Mucosa of descending colon (tissue), 3 donors: ENCODE data around the gene CNTNAP2. TPM values are rescaled to one million over a fixed set of nuclear protein-coding genes. Genes with fewer than 3 reads are reported as not detected.

Experiments
- ATAC-seq: fragments of 200-7000 bp; cut with Tn5 transposase; one replicate; pipeline ENCODE4 v1.9.1; 2020; ENCODE audit warnings: mild to moderate bottlenecking, moderate library complexity
- DNase-seq, 3 donors: peaks; one replicate each; pipeline ENCODE4 v3.0.0-alpha.2; 2020
- H3K36me3 ChIP-seq: fragments of 200-600 bp; one replicate; pipeline ENCODE4 v1.8.0; 2021; ENCODE audit warnings: low read depth, mild to moderate bottlenecking
- H3K4me1 ChIP-seq: fragments of 200-600 bp; one replicate; pipeline ENCODE4 v1.8.0; 2021; ENCODE audit warnings: low read depth, mild to moderate bottlenecking
- H3K4me3 ChIP-seq: fragments of 200-600 bp; one replicate; pipeline ENCODE4 v1.8.0; 2021; ENCODE audit warnings: mild to moderate bottlenecking
- H3K9me3 ChIP-seq: fragments of 200-600 bp; one replicate; pipeline ENCODE4 v1.8.0; 2021; ENCODE audit warnings: mild to moderate bottlenecking
- CTCF ChIP-seq: fragments of 200-600 bp; IDR thresholded peaks from one replicate; pipeline ENCODE4 v1.8.0; 2022; ENCODE audit warnings: antibody characterized with exemption, mild to moderate bottlenecking
- intact Hi-C, 2 donors: fragments of 100-400 bp; cut with DNase I in 1 of 2; cut with micrococcal nuclease in 1 of 2; formaldehyde crosslinking; loops; one replicate each; pipeline versions ENCODE4 v1.11.0 to v1.11.1; 2022; cut with DNase I, micrococcal nuclease
- total RNA-seq, 3 donors: library from RNA; stranded (reverse); fragmentation: NEBNext Ultra II Directional in 2 of 3; extraction: Animal tissue kit (Norgen Biotek cat#: 25700) in 2 of 3; gene quantifications; one replicate each; pipeline versions ENCODE4 v1.2.1 to v1.2.4, GENCODE V29; 2021 to 2023
- donor health status: DM: no; HTN: no; CAD: no; lungs with moderate emphysema.
- donor health status: DM: no; HTN: no; CAD: no.
- donor health status: DM: no; HTN: yes; CAD: no.

CNTNAP2 gene
- total RNA-seq, 3 donors from 2014 or later, result 3.1 to 5.9 (median 4.2) TPM

GRCh38 chr7:147771344-147771743, 1654.7 kb downstream of the CNTNAP2 start:
- Histone ChIP-seq H3K9me3 (no peaks in the 10 kb centered on the region), H3K4me3 (no peak overlapping the region), H3K4me1 (no peaks in the 10 kb centered on the region), H3K36me3 (no peaks in the 10 kb centered on the region)
- ATAC-seq (no peak), DNase-seq (no peak)
- intact Hi-C loops, result no loop called here
- no peak for TF ChIP-seq CTCF

GRCh38 chr7:147774461-147774860, 1657.9 kb downstream of the CNTNAP2 start:
- ATAC-seq (no peak), DNase-seq (no peak)
- no peaks in the 10 kb centered on the region for H3K4me1 ChIP-seq
- no peak for TF ChIP-seq CTCF
- no peaks in the 10 kb centered on the region for H3K9me3 ChIP-seq
- H3K4me3 ChIP-seq, result no peak overlapping the region
- intact Hi-C loops, result no loop called here
- no peaks in the 10 kb centered on the region for H3K36me3 ChIP-seq

- Histone ChIP-seq H3K4me3 (no peak overlapping the region), H3K36me3 (no peaks in the 10 kb centered on the region), H3K4me1 (no peaks in the 10 kb centered on the region), H3K9me3 (no peaks in the 10 kb centered on the region)
- intact Hi-C loops, result no loop called here
- ATAC-seq (no peak), DNase-seq (no peak)
- no peak for TF ChIP-seq CTCF
Observed at GRCh38 chr7:147775516-147776284, 1659.1 kb downstream of the CNTNAP2 start.

GRCh38 chr7:147777309-147777708, 1660.7 kb downstream of the CNTNAP2 start:
- TF ChIP-seq CTCF, result no peak
- Histone ChIP-seq H3K9me3 (no peaks in the 10 kb centered on the region), H3K4me3 (no peak overlapping the region), H3K4me1 (no peaks in the 10 kb centered on the region), H3K36me3 (no peaks in the 10 kb centered on the region)
- intact Hi-C loops, result no loop called here
- ATAC-seq (no peak), DNase-seq (no peak)

GRCh38 chr7:147779949-147780348, 1663.3 kb downstream of the CNTNAP2 start:
- Histone ChIP-seq H3K9me3 (no peaks in the 10 kb centered on the region), H3K4me3 (no peak overlapping the region), H3K36me3 (no peaks in the 10 kb centered on the region), H3K4me1 (no peaks in the 10 kb centered on the region)
- TF ChIP-seq CTCF, result no peak
- intact Hi-C loops, result no loop called here
- ATAC-seq (no peak), DNase-seq (no peak)
